Naive thymus-derived CD8-positive, alpha-beta T cell (primary cell): Measurements from ENCODE around the gene ZNF385C. TPM values are rescaled to one million over a fixed set of nuclear protein-coding genes. Genes with fewer than 3 reads are reported as not detected.

ENCODE experiments used
- ATAC-seq, 2 donors: fragments of 150-1000 bp; cut with Tn5 transposase in 1 of 2; sonication (Bioruptor Pico), chemical (Tn5 transposase) in 1 of 2; 1 replicate in 1 of 2; 2 replicates in 1 of 2; pipeline ENCODE4 v1.10.0; 2021; ENCODE audit warnings: mild to moderate bottlenecking in 2 of 2, moderate library complexity in 2 of 2
- POLR2A ChIA-PET: fragments of 350-600 bp; sonication (Branson Sonifier 250); formaldehyde crosslinking; loops from one replicate; lab custom pipeline; 2021; ENCODE audit warnings: antibody characterized with exemption; lab: Charles Lee
- DNase-seq, 10 donors: peaks; one replicate each; pipeline versions ENCODE4 v3.0.0 to v3.0.0-alpha.2; 2020 to 2022
- H3K27ac Mint-ChIP-seq, 10 donors: one replicate each; pipeline ENCODE4 v1.8.0; 2020 to 2022; ENCODE audit warnings: mild to moderate bottlenecking in 10 of 10, mixed read lengths in 10 of 10, moderate library complexity in 4 of 10, inconsistent platforms in 1 of 10
- H3K27me3 Mint-ChIP-seq, 5 donors: one replicate each; pipeline ENCODE4 v1.8.0; 2021 to 2022; ENCODE audit warnings: mixed read lengths in 5 of 5
- H3K36me3 Mint-ChIP-seq, 3 donors: one replicate each; pipeline ENCODE4 v1.8.0; 2020 to 2022; ENCODE audit warnings: mixed read lengths in 3 of 3, mild to moderate bottlenecking in 2 of 3, inconsistent platforms in 1 of 3
- H3K4me1 Mint-ChIP-seq, 4 donors: one replicate each; pipeline ENCODE4 v1.8.0; 2021 to 2022; ENCODE audit warnings: mixed read lengths in 4 of 4
- H3K4me3 Mint-ChIP-seq, 10 donors: one replicate each; pipeline ENCODE4 v1.8.0; 2020 to 2022; ENCODE audit warnings: mild to moderate bottlenecking in 10 of 10, mixed read lengths in 10 of 10, moderate library complexity in 6 of 10, inconsistent platforms in 1 of 10
- H3K9me3 Mint-ChIP-seq, 9 donors: one replicate each; pipeline ENCODE4 v1.8.0; 2020 to 2022; ENCODE audit warnings: mixed read lengths in 9 of 9, mild to moderate bottlenecking in 3 of 9, inconsistent platforms in 1 of 9, moderate library complexity in 1 of 9
- polyA plus RNA-seq, 3 donors: library from polyadenylated mRNA; unstranded; fragments of 300-500 nt; fragmentation: Illumina TruSeq; gene quantifications; one replicate each; pipeline ENCODE4 v1.2.3, GENCODE V29; 2021
- total RNA-seq, 8 experiments: library from RNA in 2 of 8; stranded (reverse) in 2 of 8; gene quantifications; one replicate each; pipeline ENCODE4 v1.2.3 and lab custom pipeline; 2021 to 2026

ZNF385C gene
- total and polyA plus RNA-seq, 5 experiments from 2014 or later: 0.09 to 0.36 (median 0.14) TPM; not detected in 1

- Mint-ChIP-seq H3K27ac (peak within 1 kb of the TSS in 6 of 10 donors; percentile 37 to 76 (median 61)), H3K4me1 (peaks cover 6 to 25% (median 20%) of the 10 kb centered on the region in 4 donors), H3K4me3 (peak within 1 kb of the TSS; percentile 65 to 85 (median 72)), H3K36me3 (peaks cover 0 to 37% (median 7%) of the 10 kb centered on the region in 3 donors), H3K27me3 (no peaks in the 10 kb centered on the region), H3K9me3 (no peaks in the 10 kb centered on the region)
- ATAC-seq (no peak), DNase-seq (no peak)
- POLR2A ChIA-PET: interaction anchor here (1.2 to 3.7 kb wide), 3 partner anchors 11 to 157 kb away, joined by 3 to 28 read pairs (median 24); partner anchors contain the start of genes CNP, DHX58 and DNAJC7
Observed at GRCh38 chr17:42122371-42123303, 24.4 kb upstream of the ZNF385C start, which contains the start of gene HSPB9. TSS of gene HSPB9 (plus strand) at chr17:42122804. CDS start at chr17:42122851, 47 bp downstream.

DNA sequence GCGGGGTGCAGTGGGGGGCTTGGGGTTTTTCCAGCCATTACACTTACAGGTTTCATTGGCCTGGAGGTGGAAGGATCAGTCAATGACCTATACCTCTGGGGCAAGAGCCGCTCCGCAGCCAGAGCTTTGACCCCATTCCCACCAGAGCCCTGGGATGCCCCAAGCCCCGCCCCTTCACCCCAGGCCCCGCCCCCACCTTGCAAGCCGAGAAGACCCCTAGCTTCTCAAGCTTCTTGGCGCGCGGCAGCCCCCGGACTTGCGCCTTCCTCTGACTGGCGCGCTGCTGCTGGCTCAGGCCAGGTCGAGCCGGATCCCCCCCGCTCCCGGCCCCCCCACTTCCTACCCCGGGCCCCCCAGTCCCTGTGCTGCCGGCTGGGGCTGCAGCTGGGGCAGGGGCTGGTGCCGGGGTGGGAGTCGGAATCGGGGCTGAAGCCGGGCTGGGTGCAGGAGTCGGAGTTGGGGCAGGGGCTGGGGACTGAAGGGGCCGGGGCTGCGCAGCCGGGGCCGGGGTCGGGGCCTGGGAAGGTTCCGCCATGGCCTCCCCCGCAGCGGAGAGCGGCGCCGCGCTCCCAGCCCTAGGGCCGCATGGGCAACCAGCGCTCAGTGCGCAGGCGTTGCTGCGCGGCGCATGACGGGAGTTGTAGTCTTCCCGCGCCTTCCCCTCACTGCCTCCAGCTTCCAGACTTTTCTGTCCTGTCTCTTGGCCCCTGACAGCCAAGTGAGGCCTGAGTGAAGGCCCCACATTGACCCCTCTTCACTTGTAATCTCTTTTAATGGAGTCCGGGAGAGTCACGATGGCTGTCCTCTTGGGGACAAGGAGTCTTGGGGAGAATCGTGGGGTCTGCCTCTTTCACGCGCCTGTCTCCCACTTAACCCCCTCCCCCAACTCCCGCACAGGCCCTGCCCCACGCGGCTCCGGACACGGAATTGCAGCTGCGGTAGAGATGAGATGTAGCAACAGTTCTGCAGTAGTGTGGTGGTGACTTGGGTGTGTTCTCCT, 22.8 kb upstream of the ZNF385C start, which contains the start of gene KAT2A:
Gene KAT2A (minus strand): TSS at position 598 of the 1,000 bp plus-strand sequence. CDS start 63 bp downstream, at position 535.
- H3K9me3 Mint-ChIP-seq: no peaks in the 10 kb centered on the region
- H3K36me3 Mint-ChIP-seq: peaks cover 5 to 28% (median 6%) of the 10 kb centered on the region in 3 donors
- POLR2A ChIA-PET: interaction anchor here (0.6 to 3.7 kb wide), 11 partner anchors 10 to 155 kb away, joined by 3 to 28 read pairs (median 8); partner anchors contain the start of genes CNP, DHX58, DNAJC7 and GHDC
- peaks cover 12 to 34% (median 28%) of the 10 kb centered on the region in 4 donors for H3K4me1 Mint-ChIP-seq
- H3K4me3 Mint-ChIP-seq: peak within 1 kb of the TSS; percentile 68 to 85 (median 76)
- H3K27me3 Mint-ChIP-seq: no peaks in the 10 kb centered on the region
- peak; percentile 56 to 83 (median 72) for DNase-seq
- H3K27ac Mint-ChIP-seq: peak within 1 kb of the TSS; percentile 4 to 85 (median 72)
- peak; percentile 91 to 95 for ATAC-seq

- POLR2A ChIA-PET: interaction anchor here (0.6 to 3.7 kb wide), 12 partner anchors 9 to 164 kb away, joined by 3 to 28 read pairs (median 8); partner anchors contain the start of genes CNP, DHX58, DNAJC7 and NKIRAS2
- H3K36me3 Mint-ChIP-seq: peaks cover 5 to 23% (median 6%) of the 10 kb centered on the region in 3 donors
- ATAC-seq (no peak), DNase-seq (no peak)
- H3K27ac Mint-ChIP-seq: peak overlapping the region in 7 of 10 donors; percentile 4 to 85 (median 26)
- H3K4me3 Mint-ChIP-seq: peak overlapping the region; percentile 39 to 85 (median 72)
- H3K4me1 Mint-ChIP-seq: peaks cover 14 to 38% (median 33%) of the 10 kb centered on the region in 4 donors
- H3K27me3 Mint-ChIP-seq: no peaks in the 10 kb centered on the region
- no peaks in the 10 kb centered on the region for H3K9me3 Mint-ChIP-seq
Observed at GRCh38 chr17:42120161-42120769, 22.0 kb upstream of the ZNF385C start.

- Mint-ChIP-seq H3K4me3 (peak overlapping the region in 4 of 10 donors; percentile 11 to 77 (median 62)), H3K4me1 (peaks cover 14 to 43% (median 36%) of the 10 kb centered on the region in 4 donors), H3K27ac (no peak overlapping the region), H3K27me3 (no peaks in the 10 kb centered on the region), H3K9me3 (no peaks in the 10 kb centered on the region), H3K36me3 (peaks cover 5 to 17% (median 6%) of the 10 kb centered on the region in 3 donors)
- POLR2A ChIA-PET: interaction anchor here (0.5 to 3.7 kb wide), 7 partner anchors 8 to 165 kb away, joined by 3 to 28 read pairs (median 8); partner anchors contain the start of genes CNP, DHX58, NKIRAS2 and RAB5C
- ATAC-seq (no peak), DNase-seq (no peak)
Observed at GRCh38 chr17:42119301-42119700, 21.0 kb upstream of the ZNF385C start.

DNA sequence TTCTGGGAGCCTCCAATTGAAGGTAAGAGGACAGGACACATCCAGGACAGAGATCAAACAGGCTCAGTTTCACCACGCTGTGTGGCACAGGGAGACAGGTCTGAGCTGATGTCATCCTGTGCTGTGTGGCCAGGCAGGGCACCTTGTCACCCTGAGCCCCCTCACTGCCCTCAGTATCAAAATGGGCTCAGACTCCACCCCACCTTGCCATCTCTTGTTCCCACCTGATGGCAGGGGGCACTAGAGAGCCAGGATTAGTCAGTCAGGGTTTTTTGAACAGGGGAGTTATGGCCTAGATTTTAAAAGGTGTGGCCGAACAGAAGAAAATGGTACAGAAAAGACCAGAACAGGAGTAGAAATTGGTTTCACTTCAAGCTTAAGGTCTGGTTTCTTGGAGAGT, 20.3 kb upstream of the ZNF385C start:
- Mint-ChIP-seq H3K4me1 (peaks cover 14 to 46% (median 38%) of the 10 kb centered on the region in 4 donors), H3K4me3 (peak overlapping the region in 9 of 10 donors; percentile 44 to 77 (median 70))

DNA sequence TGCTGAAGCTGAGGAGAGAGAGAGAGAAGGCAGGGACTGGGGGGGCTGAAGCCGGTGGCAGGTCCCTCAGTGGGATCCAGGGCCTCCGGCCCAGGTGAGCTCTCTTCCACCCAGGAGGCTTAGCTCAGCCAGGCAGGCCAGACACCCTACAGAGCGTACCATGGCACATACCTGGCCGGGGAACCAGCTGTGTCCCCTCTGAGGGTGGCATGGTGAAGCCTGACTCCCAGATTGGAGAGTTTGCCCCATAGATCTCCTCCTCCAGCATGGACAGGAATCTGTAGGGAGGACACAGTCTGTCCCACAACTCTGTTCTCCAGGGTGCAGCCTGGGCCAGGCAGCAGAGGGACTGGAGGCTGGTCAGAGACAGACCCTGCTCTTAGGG, 19.8 kb upstream of the ZNF385C start:
- peaks cover 14 to 49% (median 39%) of the 10 kb centered on the region in 4 donors for H3K4me1 Mint-ChIP-seq
- ATAC-seq (no peak), DNase-seq (no peak)
- POLR2A ChIA-PET: interaction anchor here (0.6 to 3.2 kb wide), 3 partner anchors 44 to 92 kb away, joined by 3 to 14 read pairs (median 8); no protein-coding TSS in a partner anchor
- H3K27me3 Mint-ChIP-seq: no peaks in the 10 kb centered on the region
- H3K4me3 Mint-ChIP-seq: peak overlapping the region in 4 of 10 donors; percentile 19 to 77 (median 72)
- peak overlapping the region in 1 of 10 donors; percentile 58 for H3K27ac Mint-ChIP-seq
- H3K9me3 Mint-ChIP-seq: no peaks in the 10 kb centered on the region
- peaks cover 5 to 20% (median 6%) of the 10 kb centered on the region in 3 donors for H3K36me3 Mint-ChIP-seq

More for the DNA sequence above, 20.3 kb upstream of the ZNF385C start:
- Mint-ChIP-seq H3K9me3 (no peaks in the 10 kb centered on the region), H3K27me3 (no peaks in the 10 kb centered on the region), H3K27ac (peak overlapping the region in 6 of 10 donors; percentile 28 to 82 (median 63)), H3K36me3 (peaks cover 5 to 20% (median 6%) of the 10 kb centered on the region in 3 donors)
- POLR2A ChIA-PET: interaction anchor here (0.6 to 3.2 kb wide), 2 partner anchors 43 to 93 kb away, joined by 3 to 14 read pairs; no protein-coding TSS in a partner anchor
- ATAC-seq: peak in 1 of 2 donors; percentile 38
- DNase-seq: peak in 6 of 10 donors; percentile 25 to 53 (median 38)

- Mint-ChIP-seq H3K4me3 (no peak overlapping the region), H3K27me3 (no peaks in the 10 kb centered on the region), H3K27ac (no peak overlapping the region), H3K4me1 (peaks cover 15 to 53% (median 45%) of the 10 kb centered on the region in 4 donors), H3K36me3 (peaks cover 5 to 20% (median 6%) of the 10 kb centered on the region in 3 donors), H3K9me3 (no peaks in the 10 kb centered on the region)
- ATAC-seq (no peak), DNase-seq (no peak)
- POLR2A ChIA-PET: interaction anchor here (0.5 to 2.7 kb wide), 3 partner anchors 39 to 50 kb away, joined by 3 to 8 read pairs (median 3); no protein-coding TSS in a partner anchor
Observed at GRCh38 chr17:42117397-42118125, 19.3 kb upstream of the ZNF385C start.

GRCh38 chr17:42116705-42117396, 18.6 kb upstream of the ZNF385C start:
- peak; percentile 67 to 92 (median 82) for DNase-seq
- Mint-ChIP-seq H3K4me1 (peaks cover 18 to 57% (median 50%) of the 10 kb centered on the region in 4 donors), H3K27me3 (no peaks in the 10 kb centered on the region), H3K36me3 (peaks cover 5 to 20% (median 6%) of the 10 kb centered on the region in 3 donors), H3K27ac (peak overlapping the region in 9 of 10 donors; percentile 2 to 89 (median 63)), H3K4me3 (peak overlapping the region in 2 of 10 donors; percentile 47 to 65), H3K9me3 (no peaks in the 10 kb centered on the region)
- POLR2A ChIA-PET: interaction anchor here (2.7 kb wide), 1 partner anchor 49 kb away, joined by 8 read pairs; no protein-coding TSS in a partner anchor
- peak; percentile 34 for ATAC-seq

DNA sequence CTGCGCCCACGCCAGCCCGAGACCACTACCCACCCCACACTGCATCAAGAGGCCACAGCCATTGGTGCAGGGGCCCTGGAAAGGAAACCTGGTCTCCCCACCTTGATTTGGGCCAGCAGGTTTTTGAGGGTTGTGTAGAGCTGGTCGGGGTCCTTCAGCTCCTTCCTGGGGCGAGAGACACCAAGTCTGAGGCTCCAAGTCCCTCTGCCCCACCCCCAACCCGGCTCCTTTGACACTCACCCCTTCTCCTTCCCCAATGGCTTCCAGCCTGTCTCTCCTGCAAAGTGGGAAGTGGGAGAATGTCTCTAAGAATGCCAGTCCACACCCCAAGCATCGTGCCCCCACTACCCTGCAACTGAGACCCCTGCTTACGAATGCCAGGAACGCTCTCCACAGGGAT, 15.8 kb upstream of the ZNF385C start:
- DNase-seq (no peak), ATAC-seq (no peak)
- Mint-ChIP-seq H3K4me1 (peaks cover 25 to 62% (median 55%) of the 10 kb centered on the region in 4 donors), H3K27me3 (no peaks in the 10 kb centered on the region), H3K4me3 (peak overlapping the region in 1 of 10 donors; percentile 20), H3K27ac (peak overlapping the region in 6 of 10 donors; percentile 48 to 82 (median 72)), H3K9me3 (no peaks in the 10 kb centered on the region), H3K36me3 (peaks cover 5 to 29% (median 12%) of the 10 kb centered on the region in 3 donors)
- POLR2A ChIA-PET: interaction anchor here (0.6 to 8.1 kb wide), 5 partner anchors 13 to 200 kb away, joined by 3 to 83 read pairs (median 8); partner anchors contain the start of genes CNP, DNAJC7 and NKIRAS2
